Limb (tissue), 2 donors: ENCODE results near the gene DYNLT4.
"Not testable (repeated sequence)": the region's sequence is repeated elsewhere in the genome, so short reads cannot be mapped to it uniquely, and the experiment has no call there.

ENCODE experiments used
- DNase-seq, 2 donors: peaks; one replicate each; pipeline ENCODE4 v3.0.0-alpha.2; 2016; ENCODE audit errors: extremely low spot score in 2 of 2

DYNLT4 gene

DNA sequence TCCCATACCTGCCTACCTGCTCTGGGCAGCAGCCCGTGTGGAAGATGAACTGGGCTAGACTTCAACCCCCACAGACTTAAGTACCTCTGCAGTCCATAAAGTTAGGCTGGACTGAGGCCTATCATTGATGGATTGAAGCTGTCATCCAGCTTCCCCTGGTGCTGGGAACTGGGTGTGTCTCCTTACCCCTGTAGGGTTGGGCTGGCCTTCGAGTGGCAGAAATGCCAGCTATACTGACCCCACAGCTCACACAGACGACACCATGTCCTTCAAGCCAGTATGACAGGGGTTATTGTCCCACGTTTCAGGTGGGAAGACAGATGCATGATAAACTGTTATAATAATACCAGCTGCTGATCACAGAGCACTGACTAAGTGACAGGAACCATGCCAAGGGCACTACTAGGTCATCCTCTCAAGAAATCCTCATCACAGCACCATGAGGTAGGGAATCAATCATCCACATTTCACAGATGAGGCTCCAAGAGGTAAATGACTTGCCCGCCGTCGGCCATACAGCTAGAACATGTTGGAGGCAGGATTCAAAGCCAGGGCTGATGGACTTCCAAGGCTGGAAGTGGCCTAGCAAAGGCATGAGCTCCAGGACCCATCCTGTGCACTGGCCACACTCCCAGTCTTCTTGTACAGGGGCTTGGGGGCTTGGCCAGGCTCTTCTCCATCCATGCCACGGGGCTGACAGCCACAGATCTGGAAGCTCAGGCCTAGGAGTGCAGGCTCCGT, 18.9 kb downstream of the DYNLT4 start, which contains the start of gene BEST4:
TSS of gene BEST4 (minus strand) at position 51 of the 741 bp plus-strand sequence. CDS start 465 bp downstream, outside the sequence.
- no peak for DNase-seq

DNA sequence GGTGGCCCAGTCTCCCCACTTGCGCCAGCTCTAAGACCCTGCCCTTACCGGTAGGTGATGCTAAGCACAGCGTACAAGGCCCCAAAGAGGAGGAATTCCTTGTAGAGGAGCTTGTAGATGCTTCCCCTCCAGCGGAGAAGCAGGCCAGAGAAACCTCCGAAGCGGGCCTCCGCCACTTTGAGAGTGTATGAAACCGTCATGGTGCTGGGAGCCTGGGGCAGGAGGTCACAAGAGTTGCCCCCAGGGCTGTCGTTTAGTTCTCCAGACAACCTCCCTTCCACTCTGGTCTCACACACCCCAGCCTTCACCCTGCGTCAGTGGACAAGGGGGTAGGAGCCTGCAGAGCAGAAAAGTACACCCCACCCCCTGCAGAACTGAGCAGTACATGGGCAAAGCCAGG, 19.6 kb downstream of the DYNLT4 start:
- DNase-seq, result no peak

- no peak for DNase-seq
Observed at GRCh38 chr1:44786841-44787426, 20.2 kb downstream of the DYNLT4 start.

- DNase-seq, result peak; percentile 58 to 82
Observed at GRCh38 chr1:44786138-44786840, 20.9 kb downstream of the DYNLT4 start.

GRCh38 chr1:44785501-44786137, 21.5 kb downstream of the DYNLT4 start:
- DNase-seq, result no peak

DNA sequence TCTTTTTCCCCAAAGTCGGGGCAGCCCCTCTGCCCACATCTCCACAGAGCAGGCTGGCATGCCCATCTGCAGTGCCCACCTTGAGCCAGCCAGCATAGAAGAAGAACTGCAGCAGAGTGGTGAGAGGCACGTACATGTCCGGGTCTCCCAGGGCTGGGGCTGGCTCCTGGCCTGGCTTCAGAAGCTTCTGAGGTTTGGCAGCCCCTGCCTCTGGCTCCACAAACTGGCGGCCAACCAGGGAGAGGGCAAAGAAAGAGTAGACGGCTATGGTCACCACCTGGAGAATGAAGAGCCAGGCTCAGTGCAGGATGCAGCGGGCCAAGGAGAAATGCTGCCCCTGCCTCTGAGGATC, 22.1 kb downstream of the DYNLT4 start:
- no peak for DNase-seq

DNA sequence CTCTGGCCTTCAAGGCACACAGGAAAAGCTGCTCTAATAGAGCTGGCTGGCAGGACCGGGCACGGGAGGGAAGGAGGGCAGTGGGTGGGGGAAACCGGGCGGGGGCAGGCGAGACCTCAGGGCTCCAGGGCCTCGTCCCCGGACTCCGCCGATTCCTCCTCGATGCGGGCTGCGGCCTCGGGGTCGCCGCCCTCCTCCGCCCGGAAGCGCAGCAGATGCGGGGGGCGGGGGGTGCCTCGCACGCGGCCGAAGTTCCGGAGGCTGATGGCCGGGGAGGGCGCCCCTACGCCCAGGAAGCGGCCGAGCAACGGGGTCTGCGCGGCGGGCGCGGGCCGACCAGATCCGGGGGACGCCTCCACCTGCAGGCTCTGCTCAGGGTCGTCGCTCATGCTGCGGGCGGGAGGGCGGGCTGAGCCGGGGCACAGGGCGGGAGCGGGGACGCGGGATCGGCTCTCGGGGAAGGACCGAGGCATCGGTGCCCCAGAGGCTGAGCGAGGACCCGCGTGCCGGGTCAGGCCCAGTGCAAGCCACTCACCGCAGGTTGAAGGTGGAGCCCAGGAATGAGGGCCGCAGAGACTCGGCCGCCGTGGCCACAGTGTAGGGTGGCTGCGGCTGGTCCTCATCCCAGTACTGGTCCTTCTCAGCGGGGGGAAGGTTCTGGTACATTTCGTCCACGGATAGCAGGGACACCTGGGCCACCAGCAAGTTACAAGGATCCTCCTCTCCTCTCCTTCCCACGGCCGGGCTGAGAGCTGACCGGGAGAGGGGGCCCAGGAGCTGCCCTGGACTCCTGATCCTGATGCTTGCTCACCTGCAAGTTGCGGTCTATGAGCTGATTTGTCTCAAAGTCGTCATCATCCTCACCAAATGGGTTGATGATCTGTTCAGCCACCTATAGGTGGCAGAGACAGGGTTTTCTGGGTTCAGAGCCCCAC, 22.8 kb downstream of the DYNLT4 start:
- DNase-seq, result peak in 1 of 2 donors; percentile 61

DNA sequence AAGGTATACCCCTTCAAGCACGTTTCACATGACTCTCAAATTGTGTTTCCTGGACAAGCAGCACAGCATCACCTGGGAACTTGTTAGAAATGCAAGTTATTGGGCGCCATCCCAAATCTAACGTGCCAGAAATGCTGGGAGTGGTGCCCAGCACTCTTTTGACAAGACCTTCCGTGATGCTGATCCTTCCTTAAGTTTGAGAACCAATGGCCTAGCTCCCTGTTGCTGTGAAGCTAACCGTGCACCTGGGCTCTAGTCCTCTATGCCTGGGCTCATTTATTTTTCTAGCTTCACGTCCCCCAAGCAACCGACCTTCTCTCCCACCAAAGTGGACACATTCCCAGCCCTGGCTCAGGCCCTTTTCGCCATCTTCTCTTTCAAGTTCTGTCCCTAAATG, 23.5 kb downstream of the DYNLT4 start:
- DNase-seq, result no peak

- no peak for DNase-seq
Observed at GRCh38 chr1:44780583-44781121, 26.5 kb downstream of the DYNLT4 start.

- no peak for DNase-seq
Observed at GRCh38 chr1:44778705-44779576, 28.2 kb downstream of the DYNLT4 start.

GRCh38 chr1:44777969-44778635, 29.0 kb downstream of the DYNLT4 start:
- DNase-seq, result no peak

GRCh38 chr1:44777547-44777946, 29.6 kb downstream of the DYNLT4 start:
- DNase-seq, result no peak

DNA sequence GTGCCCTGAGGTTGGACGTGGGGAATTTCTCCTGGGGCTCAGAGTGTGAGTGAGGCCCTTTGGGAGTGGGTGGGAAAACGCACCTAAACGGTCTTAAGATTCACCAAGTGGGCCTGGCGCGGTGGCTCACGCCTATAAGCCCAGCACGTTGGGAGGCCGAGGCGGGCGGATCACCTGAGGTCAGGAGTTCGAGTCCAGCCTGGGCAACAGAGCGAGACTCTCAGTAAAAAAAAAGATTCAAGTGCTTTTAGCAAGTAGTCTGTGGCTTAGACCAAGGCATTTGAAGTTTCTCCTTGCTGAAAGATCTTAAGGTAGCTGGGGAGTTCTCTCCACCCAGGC, 30.5 kb downstream of the DYNLT4 start:
- no peak for DNase-seq

DNA sequence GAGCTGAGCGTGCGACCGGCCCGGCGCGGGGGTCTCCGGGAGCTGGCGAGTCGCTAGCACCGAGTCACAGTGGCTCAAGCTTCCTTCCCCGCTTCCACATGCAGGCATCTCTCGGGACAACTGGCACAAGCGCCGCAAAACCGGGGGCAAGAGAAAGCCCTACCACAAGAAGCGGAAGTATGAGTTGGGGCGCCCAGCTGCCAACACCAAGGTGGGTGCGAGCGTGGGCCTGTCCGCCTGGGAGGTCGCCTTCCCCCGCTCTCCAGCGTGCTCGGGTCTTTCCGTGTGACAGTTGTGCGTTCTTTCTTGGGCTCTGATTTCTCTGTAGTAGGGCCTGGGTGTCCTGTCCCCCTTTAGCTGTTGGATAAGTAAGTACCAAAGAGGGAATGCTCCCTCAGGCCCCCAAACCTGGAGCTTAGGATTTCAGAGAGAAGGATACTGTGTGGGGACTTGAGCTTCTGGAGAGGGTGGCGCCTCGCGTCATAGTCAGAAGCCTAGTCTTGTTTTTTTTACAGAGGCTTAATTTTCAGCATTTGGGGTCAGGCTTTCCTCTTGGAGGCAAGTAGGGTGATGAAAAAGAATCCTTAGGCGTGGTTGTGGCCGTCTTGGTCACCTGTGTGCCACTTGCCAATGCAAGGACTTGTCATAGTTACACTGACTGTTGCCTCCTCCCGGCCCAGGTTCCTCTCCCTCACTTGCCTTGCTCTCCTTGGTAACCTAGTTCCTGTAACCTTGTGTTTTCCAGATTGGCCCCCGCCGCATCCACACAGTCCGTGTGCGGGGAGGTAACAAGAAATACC, 31.0 kb downstream of the DYNLT4 start:
- no peak for DNase-seq

DNA sequence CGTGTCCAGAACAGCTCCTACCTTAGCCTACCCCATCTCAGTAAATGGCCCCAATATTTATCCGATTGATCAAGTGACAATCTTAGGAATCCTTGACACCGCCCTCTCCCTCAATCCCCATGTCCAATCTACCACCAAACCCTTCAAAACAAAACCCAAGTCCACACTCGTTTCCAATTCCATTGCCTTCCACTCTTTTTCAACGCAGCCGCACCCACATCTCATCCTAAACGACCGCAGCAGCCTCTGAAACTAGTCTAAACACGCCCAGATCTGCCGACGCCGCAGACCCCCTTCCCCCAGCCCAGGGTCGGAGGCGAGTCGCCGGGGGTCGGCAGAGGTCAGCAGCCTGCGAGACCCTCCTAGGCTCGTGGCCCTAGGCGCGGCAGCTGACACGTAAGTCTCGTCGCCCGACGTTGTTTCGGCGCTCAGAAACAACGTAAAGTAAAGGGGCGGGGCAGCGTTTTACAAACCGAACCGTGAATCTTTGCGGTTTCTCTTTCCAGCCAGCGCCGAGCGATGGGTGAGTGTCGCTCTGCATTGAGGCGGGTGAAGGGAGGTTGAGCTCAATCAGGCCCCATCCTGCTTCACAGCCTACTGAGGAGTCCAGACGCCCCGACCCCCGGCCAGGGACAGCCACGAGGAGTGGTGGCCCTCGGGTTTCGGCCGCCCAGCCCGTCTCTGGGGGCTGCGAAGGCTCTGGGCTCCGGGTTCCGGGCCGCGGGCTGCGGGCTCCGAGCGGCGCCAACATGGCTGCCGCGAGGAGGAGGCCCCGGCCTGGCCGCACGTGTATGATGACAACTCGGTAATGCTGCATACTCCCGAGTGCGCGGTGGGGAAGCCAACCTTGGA, 31.8 kb downstream of the DYNLT4 start, which contains the start of gene RPS8:
TSS of gene RPS8 (plus strand) at position 463 of the 852 bp plus-strand sequence. CDS start at position 520, 57 bp downstream.
- DNase-seq, result peak; percentile 93 to 96

DNA sequence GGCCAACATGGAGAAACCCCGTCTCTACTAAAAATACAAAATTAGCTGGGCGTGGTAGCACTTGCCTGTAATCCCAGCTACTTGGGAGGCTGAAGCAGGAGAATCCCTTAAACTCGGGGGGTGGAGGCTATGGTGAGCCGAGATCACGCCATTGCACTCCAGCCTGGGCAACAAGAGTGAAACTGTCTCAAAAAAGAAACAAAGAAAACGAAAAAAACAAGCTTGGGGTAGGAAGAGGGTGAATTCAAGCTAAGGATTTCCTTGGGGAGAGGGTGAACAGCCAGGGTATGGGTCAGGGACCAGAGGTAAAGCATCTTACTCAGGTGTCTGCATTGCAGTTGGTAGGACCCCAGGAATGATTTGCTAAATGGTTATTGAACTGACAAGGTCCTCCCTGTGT, 40.7 kb downstream of the DYNLT4 start:
- not testable (repeated sequence) for DNase-seq

DNA sequence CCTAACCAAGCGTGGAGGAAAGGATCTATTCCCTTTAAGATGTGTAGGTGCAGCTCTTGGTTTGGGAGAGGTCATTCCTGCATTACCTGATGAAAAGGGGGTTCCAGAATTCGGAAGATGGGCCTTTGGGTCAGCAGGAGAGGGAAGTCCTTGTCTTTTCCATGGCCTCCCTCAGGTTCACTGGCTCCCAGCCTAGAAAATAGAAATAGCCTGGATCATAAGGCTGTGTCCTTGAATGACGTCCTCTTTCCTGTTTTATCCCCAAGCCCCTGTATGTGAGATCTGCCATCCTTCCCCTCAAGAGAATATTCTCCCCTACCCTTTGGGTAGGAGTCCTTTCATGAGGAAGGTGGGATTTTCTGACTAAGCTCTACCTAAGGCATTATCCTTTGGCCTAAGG, 46.3 kb downstream of the DYNLT4 start:
- no peak for DNase-seq
